CD4-positive, alpha-beta T cell treated with Interleukin-15 for 4 hours (primary cell): ENCODE measurements around the gene HTRA1.

Experiments
- DNase-seq: peaks from one replicate; pipeline ENCODE4 v3.0.0-alpha.2; 2020; ENCODE audit warnings: low spot score

The HTRA1 gene

DNA sequence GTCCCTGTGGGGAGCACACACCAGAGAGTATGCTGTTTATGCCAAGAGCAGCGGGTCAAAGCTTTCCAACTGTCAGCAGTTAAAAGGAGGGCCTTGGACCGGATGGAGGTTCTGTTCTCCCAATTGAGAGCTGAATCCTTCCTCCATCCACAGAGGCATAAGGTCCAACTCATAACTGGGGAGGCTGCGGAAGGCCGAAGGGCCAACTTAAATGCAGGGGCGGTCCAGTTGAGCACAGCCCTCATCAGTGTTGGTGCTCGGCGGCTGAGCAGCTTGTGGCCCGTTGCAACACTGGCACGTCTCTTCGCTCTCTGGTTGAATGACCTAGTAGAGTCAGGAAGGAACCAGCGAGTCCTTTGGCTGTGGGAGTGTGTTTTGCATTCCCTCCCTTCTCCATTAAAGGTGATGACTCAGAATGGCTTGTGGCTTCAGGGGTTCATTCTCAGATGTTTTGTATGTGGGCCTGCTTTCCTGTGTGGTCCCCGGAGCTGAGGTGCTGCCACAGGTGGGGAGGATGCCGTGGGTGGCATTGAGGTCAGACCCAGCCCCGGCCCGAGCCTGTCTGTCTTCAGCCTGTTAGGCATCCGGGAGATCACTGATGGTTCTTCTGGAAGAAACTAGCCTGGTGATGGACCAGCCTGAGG is 54.4 kb downstream of the HTRA1 start:
- DNase-seq = peak; percentile 58

GRCh38 chr10:122516734-122517133 is 55.4 kb downstream of the HTRA1 start:
- no peak for DNase-seq

GRCh38 chr10:122519144-122519543 is 57.8 kb downstream of the HTRA1 start:
- DNase-seq = no peak

DNA sequence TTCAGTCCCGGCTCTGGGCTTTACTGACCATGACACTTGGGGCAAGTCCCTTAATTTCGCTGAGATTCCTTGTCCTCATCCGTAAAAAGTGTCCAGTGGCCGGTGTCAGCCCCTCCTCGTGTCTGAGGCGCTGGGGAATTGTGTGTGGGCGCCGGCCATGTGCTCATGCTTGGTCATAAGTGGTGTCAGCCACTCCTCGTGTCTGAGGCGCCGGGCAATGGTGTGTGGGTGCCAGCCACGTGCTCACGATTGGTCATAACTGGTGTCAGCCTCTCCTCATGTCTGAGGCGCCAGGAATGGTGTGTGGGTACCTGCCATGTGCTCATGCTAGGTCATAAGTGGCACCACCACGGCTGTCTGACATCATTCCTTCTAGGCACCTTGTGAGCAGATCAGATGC is 58.5 kb downstream of the HTRA1 start:
- DNase-seq = no peak

DNA sequence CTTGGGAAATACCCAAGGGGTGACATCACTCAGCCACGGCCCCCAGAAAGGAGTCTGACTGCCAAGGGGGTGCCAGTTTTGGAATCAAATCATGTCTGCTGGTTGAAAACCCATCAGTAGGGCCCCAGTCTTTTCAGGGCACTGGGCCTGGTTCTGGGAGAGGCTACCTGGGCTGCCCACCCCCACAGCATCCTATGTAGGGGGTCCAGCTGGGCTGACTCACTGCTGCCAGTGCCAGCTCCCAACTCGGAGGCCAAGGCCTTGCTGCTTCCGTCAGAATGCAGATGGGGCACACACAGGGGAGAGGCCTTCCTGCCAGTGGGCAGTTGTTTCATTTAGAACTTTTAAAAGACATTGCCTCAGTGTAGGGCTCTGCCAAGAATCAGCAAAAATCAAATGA is 59.7 kb downstream of the HTRA1 start:
- no peak for DNase-seq

- DNase-seq = no peak
These were observed 63.5 kb downstream of the HTRA1 start for GRCh38 chr10:122524811-122525210.

DNA sequence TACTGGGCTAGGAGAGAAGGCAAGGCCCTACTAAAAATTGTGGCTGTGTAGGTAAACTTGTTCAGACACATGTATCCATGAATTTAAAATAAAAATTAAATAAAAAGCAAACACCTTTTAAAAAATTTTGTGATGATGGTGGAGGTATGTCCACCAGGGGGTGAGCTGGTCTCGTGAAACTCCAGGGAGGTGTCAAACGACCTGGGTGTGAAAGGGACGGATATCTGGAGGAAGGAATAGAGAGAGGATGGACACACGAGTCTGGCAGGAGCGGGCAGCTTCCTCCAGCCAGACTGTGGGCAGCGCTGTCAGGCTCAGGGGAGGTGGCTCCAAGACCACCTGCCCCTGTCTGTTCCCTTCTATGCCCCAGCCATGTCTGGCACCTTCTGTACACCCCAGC is 64.4 kb downstream of the HTRA1 start:
- DNase-seq = peak; percentile 30

DNA sequence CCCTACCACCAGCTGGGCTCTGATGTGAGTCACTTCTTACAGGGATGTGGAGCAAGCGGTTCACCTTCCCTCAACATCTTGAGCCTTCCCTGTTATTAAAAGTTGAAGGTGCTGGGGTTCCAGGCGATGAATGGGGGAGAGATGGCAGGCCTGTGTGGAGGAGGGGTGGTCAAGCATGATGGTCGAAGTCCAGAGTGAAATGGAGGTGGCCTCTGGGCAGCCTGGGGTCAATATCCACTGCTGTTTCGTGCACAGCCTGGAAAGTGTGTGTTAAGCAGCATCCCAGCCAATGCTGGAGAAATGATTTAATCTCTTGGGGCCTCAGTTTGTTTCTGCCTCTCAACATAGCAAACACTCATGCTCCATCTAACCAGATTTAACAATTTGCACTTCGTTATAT is 65.5 kb downstream of the HTRA1 start:
- no peak for DNase-seq

DNA sequence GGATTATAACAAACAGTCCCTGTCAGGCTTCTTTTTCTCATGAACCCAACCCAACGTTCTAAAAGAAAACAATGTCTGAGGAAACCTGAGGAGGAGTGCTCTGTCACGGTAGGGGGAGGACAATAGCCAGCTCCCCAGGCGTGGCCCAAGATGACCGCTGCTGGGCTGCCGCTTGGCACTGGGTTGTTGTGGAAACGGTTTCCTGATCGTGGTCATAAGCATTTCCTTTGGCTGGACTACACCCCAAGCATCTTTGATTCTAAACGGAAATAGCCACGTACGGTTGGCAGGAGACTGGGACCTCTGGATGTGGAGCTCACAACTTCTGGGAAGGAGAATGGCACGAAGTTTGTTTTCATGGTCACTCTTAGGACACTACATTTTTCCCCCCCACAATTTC is 68.8 kb downstream of the HTRA1 start:
- DNase-seq = no peak

DNA sequence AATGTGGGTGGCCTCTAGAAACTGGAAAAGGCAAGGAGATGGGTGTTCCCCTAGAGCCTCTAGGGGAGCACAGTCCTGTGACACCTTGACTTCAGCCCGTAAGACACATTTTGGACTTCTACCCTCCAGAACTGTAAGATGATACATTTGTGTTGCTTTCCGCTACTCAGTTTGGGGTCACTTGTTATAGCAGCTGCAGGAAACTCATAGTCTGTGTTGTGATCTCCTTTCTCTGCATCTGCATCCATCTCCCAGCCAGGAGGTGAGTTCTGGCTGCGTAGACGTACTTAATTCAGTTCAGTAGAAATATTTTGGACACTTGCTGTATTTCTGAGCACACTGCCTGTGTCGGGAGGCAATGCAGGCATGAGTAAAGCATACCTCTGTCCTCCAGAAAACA is 69.9 kb downstream of the HTRA1 start:
- no peak for DNase-seq

DNA sequence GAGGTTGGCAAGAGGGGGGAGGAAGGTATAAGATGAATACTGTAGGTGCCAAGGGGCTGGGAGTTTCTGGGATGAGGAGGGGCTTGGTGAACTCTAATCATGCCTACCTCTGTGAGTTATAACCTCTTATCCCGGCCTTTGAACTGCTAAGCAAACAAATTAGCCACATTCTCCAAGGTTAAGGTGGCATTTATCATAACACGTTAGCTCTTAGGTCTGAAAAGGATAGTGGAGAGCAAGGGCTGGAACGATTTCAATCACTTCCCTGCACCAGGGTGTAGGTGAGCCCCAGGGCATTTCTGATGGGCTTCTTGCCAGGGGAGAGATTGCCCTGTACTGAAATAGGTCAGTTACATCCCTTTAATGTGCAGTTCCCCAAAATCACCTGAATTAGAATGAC is 70.6 kb downstream of the HTRA1 start:
- DNase-seq = no peak

DNA sequence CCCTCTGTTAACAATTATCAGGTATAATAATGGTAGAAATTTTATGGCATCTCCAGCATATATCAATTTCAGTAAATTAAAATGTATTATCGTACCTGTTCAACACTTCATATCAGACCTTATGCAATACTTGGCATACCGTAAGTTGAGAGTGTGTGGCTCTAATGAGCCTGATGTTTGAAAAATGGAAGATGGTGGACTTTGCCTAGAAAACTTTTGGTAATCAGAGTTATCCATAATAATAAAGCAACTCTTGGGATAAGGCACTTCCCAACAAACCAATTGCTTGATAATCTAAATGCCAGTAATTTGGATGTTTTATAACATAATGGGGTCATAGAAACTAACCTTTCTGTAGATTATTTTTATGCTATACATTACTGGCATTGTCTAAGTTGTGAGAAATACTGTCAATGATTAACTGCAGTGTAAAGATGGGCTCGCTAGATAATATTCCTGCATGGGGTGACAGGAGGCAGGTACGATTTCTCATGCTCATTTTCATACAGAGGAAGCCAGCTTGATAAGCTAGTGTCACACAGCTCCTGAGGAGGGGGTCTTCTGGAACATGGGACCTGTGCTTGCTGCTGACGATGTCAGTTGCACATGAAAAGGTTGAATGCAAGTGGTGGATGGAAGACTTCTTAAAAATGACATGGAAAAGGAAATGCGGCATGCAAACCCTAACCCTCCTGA is 71.4 kb downstream of the HTRA1 start:
- no peak for DNase-seq

GRCh38 chr10:122537545-122537944 is 76.2 kb downstream of the HTRA1 start:
- DNase-seq = no peak

DNA sequence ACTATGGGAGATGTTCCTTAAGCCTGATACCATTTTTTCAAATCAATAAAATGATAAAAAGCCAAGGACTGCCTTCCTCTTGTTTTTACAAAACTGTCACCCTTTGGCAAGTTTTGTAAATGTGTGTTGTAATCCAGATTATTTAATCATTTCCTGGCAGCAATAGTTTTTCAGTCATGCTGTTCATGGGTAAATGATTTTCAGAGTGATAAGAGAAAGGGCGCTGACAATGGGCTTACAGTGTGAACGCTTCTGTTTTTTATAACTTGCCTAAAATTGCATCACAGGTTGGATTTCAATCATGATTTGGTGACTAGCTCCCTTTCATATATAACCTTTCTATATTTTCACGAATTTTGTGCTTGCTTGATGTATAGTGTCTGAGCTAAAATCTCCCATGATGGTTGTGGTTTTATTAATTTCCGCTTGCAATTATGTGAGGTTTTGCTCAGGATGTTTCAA is 80.2 kb downstream of the HTRA1 start:
- DNase-seq = peak; percentile 20

DNA sequence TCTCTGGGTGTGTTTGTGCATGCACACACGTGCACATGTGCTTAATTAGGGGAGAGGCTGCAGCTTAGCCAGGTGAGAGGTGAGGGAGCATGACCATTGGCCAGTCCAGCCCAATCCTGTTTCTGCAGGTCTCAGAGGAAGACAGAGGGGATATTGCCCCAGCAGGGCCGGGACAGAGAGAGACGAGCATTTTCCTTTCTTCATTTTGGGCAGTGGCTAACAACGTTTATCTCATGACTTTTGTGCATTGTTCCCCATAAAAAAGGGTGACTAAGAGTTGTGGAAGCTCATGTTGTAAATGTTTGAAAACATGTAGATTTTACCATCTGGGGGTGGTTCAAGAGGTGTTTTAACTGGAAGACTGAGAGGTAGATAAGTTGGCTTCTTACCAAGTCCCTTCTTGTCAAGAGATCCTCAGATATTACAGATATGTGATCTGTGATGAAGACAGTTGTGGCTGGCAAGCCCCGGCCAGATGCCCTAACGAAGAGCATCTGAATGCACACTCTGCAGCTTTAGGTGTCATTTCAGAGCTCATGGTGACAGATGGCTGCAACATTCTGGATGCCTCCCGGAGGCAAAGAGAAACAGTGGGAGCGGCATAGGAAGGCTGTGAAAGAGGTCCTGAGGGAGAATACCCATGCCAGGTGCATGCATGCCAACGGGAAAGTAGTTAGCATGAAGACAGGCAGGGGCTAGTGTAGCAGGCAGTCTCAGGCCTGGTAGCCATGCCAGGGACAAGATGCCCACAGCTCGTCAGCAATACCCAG is 82.5 kb downstream of the HTRA1 start:
- DNase-seq = no peak

DNA sequence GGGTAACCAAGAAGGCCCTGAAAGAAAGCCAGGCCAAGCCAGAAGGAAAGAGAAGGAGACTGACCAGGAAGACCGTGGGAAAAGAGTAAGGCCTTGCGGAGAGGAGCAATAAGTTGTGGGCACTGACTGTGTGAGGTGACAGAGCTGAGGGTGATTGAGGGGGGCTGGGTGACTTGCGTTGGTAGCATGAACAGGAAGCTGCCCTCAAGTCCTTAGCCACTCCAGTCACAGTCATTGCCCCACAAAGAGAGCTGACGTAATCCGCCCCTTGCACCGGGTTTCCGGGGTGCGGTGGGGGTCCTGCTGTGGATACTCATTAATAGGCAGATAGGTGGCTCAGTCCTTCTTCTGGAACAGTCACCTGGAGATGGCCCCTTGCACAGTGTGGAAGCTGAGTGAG is 83.1 kb downstream of the HTRA1 start:
- DNase-seq = peak; percentile 28

- no peak for DNase-seq
These were observed 84.9 kb downstream of the HTRA1 start for GRCh38 chr10:122546242-122546641.

GRCh38 chr10:122548407-122549085 is 87.2 kb downstream of the HTRA1 start:
- DNase-seq = no peak

GRCh38 chr10:122549636-122550035 is 88.3 kb downstream of the HTRA1 start:
- no peak for DNase-seq

DNA sequence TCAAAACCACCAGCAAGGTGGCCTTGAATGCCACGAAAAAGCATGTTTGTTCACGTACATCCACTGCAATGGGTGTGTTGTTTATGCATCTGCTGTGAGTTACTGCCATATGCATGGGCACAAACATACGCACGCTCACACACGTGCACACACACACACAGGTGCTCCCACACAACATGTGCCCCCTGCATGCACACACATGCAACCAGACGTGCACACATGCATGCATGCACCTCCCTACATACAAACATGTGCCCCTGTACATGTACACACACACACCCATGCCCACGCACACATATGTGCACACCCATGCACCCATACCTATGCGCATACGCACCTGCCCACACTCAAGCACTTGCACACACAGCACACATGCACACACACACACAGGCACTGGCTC is 89.1 kb downstream of the HTRA1 start:
- no peak for DNase-seq

- DNase-seq = no peak
These were observed 89.6 kb downstream of the HTRA1 start for GRCh38 chr10:122550983-122551382.

- peak; percentile 40 for DNase-seq
These were observed 90.1 kb downstream of the HTRA1 start for GRCh38 chr10:122551450-122551849.

- no peak for DNase-seq
These were observed 92.0 kb downstream of the HTRA1 start for GRCh38 chr10:122553341-122553740.
